Hematopoietic multipotent progenitor cell (in vitro differentiated cells): ENCODE data around the gene FOXRED2. TPM values are rescaled to one million over a fixed set of nuclear protein-coding genes. Genes with fewer than 3 reads are reported as not detected.
A peak's percentile ranks its signal among the peaks of the same experiment; 100 is the strongest.

Experiments used
- DNase-seq, 3 donors: peaks; one replicate each; pipeline ENCODE4 v3.0.0-alpha.2; 2011 to 2015; ENCODE audit warnings: low read depth in 2 of 3, low spot score in 2 of 3
- total RNA-seq: library from RNA; depleted of rRNA; stranded (reverse); fragments of >200 nt; gene quantifications from one replicate; pipeline ENCODE4 v1.2.3, GENCODE V29; 2012

The FOXRED2 gene
- total RNA-seq, 1 donor: 13.2 TPM

- no peak for DNase-seq
Measured at GRCh38 chr22:36471341-36471821, 35.5 kb downstream of the FOXRED2 start.

- DNase-seq: no peak
Measured at GRCh38 chr22:36470994-36471331, 35.9 kb downstream of the FOXRED2 start.

GRCh38 chr22:36470162-36470993, 36.5 kb downstream of the FOXRED2 start:
- peak; percentile 69 to 91 (median 80) for DNase-seq

- DNase-seq: no peak
Measured at GRCh38 chr22:36469094-36469710, 37.6 kb downstream of the FOXRED2 start.

GRCh38 chr22:36467946-36468345, 38.9 kb downstream of the FOXRED2 start:
- peak in 2 of 3 donors; percentile 87 to 91 for DNase-seq

GRCh38 chr22:36467042-36467810, 39.6 kb downstream of the FOXRED2 start:
- DNase-seq: no peak

- DNase-seq: no peak
Measured at GRCh38 chr22:36466258-36466657, 40.6 kb downstream of the FOXRED2 start.

GRCh38 chr22:36465232-36466021, 41.4 kb downstream of the FOXRED2 start:
- no peak for DNase-seq

- no peak for DNase-seq
Measured at GRCh38 chr22:36464715-36465231, 42.1 kb downstream of the FOXRED2 start.

- no peak for DNase-seq
Measured at GRCh38 chr22:36463783-36464184, 43.1 kb downstream of the FOXRED2 start.

GRCh38 chr22:36461665-36462649, 44.9 kb downstream of the FOXRED2 start:
- DNase-seq: peak in 1 of 3 donors; percentile 54

- DNase-seq: no peak
Measured at GRCh38 chr22:36460202-36460601, 46.6 kb downstream of the FOXRED2 start.

- DNase-seq: no peak
Measured at GRCh38 chr22:36457688-36458450, 49.0 kb downstream of the FOXRED2 start.

- DNase-seq: no peak
Measured at GRCh38 chr22:36456464-36456845, 50.4 kb downstream of the FOXRED2 start.

GRCh38 chr22:36455571-36456463, 51.0 kb downstream of the FOXRED2 start:
- DNase-seq: no peak

- DNase-seq: peak; percentile 91 to 96 (median 94)
Measured at GRCh38 chr22:36454916-36455570, 51.8 kb downstream of the FOXRED2 start.

GRCh38 chr22:36453855-36454378, 52.9 kb downstream of the FOXRED2 start:
- no peak for DNase-seq
